NCI-H748 (cell line): ENCODE results near the gene ADAMTS4.

Experiments
- DNase-seq: peaks from one replicate; lab custom pipeline; 2025; ENCODE audit not compliant: unreplicated experiment; lab: John Stamatoyannopoulos, UW

Gene ADAMTS4

DNA sequence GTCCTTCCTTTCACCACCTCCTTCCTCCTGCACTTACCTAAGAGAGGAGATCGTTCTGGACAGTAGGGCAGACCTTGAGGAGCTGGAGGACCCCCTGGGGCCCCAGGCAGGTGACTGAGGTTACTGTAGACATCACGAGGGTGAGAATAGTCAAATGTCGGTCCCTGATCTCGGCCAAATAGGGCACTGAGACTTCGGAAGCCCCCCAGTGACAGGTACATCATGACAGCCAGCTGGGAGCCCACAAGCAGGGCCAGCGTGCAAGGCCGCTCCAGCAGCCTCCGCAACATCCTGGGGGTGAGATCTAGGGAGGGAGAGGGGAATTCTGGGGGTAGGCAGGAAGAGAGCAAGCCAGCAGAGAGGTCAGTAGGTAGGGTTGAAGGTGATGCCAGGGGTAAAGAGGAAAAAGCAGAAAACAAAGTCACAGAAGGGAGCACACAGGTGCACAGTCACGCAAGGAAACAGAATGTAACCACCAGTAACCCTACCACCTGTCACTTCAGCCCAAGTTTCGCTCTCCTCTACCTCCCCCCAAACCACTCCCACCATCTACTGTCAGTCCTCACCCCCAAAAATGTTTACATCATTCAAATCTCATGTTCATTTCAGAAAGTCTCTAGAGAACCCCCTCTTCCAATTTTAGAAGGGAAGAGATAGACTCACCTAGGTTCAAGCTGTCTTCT is 22.9 kb downstream of the ADAMTS4 start:
- DNase-seq, result no peak

DNA sequence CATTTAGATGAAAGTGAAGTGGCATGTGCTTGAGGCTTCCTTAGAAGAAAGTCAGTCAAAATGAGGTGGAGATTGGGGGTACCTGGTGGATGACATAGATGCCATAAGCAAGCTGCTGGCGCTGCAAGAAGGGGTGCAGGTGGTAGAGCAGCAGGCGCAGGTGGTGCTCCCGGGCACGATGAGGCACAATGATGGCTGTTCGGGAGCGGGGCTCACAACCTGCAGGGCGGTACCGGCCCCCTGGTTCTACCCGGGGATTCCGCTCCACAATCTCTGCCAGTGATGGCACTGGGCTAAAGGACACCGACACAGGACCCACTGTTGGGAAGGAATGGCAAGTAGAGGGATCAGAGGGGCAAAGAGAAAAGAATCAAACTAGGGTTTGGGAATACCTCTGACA is 23.9 kb downstream of the ADAMTS4 start:
- DNase-seq, result no peak

DNA sequence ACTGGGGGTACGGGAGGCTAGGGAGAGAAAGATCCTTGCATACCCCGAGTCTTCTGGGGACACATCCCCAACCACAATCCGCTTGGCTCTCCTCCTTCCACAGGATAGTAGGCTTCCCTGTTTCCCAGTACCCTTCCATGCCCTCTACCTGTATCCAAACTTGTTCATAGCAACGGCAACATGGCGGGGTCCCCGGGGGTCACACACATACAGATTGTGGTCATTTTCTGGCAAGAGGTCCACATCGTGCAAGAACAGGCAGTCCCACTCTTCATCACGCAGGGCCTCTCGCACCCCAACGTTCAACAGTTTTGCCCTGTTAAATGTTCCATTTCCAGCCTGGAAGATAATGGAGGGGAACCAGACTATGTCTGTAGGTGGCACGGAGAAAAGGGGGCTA is 25.1 kb downstream of the ADAMTS4 start:
- DNase-seq, result no peak

DNA sequence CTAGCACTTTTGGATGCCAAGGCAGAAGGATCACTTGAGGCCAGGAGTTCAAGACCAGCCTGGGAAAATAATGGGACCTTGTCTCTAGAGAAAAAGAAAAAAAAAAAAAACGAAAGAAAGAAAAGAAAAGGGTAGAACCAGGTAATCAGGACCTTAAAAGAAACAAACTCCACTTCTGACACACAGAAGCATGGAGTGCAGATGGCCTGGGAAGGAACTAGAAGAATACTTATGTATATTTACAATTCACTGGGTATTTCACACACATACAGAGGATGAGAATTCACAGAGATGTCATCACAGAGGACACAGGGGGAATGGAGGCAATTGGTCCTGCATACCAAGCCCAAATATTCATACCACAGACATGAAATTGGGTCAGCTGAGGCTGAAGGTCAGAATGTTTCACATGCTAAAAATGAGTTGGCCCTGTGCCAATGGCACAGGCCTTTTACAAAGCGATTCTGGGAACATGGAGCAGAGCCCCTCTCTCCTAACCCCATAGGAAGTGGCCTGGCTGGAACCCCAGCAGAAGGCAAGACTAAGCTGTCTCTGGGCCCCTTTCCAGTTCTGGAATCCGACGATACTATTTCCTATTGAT is 26.0 kb downstream of the ADAMTS4 start:
- no peak for DNase-seq

DNA sequence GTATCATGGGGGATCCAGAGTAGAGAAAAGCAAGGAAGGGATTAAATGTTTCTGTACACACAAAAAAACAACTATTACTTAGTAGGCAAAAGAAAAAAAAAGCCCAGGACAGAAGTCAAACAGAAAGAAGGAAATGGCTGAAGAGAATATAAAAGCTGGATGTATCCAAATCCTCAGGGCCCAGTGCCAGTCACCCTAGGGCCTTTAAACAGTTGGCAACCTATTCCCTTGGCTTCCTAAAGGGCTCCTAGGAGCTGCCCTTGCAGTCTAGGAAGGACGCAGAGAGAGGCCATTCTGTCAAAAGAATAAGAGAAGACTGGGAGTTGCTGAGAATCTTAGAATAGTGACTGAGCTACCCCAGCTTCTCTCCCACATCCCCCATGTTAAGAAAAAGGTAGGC is 26.5 kb downstream of the ADAMTS4 start:
- DNase-seq, result no peak

DNA sequence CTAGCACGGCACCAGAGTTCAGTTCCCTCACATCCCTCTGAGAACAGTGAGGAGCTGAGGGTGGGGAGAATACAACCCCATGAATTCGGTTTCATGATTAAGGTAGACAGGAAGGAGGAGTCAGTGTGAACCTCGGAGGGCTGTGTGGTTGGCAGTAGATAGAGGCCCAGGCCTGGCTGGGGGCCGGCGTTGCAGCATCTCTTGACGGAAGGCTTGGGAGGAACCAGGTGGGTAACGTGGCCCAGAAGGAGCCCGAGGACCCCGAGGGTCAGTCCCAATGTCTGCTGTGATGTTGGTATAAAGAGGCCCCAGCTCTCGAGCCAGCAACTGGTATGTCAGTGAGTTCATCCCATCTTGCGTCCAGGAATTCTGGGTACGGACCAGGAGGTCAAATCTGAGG is 27.2 kb downstream of the ADAMTS4 start:
- DNase-seq, result no peak

DNA sequence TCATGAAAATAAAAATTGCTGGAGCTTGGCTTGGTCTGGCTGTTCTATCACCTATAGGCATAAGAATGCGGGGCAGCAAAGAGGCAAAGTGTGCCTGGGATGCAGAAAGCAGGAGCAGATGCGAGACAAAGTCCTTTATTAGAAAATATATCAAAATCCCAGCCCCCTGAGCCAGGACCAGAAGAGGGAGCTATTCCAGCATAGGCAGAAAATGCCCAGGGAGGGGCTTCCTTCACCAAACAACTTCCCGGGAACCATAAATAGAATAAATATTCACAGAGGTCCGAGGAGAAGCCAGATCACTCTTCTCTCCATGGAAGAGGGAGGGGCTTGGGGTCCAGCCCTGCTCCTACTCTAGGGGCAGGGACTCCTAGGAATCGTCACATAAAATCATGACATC is 27.7 kb downstream of the ADAMTS4 start:
- DNase-seq, result no peak

DNA sequence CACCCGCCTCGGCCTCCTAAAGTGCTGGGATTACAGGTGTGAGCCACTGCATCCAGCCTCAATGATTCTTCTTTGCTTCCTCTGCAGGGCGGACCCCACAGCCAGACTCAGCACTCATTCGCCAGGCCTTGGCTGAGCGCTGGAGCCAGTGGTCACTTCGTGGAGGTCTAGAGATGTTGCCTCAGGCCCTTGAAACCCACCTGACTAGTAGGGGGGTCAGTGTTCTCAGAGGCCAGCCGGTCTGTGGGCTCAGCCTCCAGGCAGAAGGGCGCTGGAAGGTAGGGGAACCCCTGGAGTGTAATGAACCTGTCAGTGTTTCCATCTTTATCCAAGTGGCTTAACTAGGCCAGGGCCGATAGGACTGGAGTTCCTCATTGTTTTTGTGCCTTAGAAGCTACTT is 29.9 kb downstream of the ADAMTS4 start:
- no peak for DNase-seq

DNA sequence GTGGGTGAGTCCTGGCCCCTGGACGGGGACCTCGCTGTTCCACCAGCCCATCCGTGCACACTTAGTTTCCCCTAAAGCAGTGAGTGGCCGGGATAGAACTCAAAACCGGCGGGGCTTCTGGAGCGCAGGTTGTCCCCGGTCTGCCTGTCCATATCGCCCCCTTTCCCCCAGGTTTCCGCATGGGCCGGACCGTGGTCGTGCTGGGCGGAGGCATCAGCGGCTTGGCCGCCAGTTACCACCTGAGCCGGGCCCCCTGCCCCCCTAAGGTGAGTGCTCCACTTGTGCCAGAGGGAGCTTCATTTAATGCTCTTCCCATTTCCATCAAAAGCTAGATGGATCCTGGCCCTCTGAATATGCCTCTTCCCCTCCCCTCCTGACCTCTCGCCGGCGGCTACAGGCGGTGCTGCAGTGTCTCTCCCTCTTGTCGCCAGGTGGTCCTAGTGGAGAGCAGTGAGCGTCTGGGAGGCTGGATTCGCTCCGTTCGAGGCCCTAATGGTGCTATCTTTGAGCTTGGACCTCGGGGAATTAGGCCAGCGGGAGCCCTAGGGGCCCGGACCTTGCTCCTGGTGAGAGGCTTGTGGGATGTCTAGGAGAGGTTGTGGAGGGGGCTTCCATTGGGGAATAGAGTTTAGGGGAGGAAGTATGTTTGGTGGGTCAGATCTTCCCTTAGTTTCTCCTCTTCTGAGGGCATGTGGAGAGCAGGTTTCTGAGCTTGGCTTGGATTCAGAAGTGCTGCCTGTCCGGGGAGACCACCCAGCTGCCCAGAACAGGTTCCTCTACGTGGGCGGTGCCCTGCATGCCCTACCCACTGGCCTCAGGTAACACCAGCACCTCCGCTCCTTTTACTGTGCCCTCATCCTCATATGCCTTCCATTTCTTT is 31.9 kb downstream of the ADAMTS4 start:
- peak; percentile 56 for DNase-seq

DNA sequence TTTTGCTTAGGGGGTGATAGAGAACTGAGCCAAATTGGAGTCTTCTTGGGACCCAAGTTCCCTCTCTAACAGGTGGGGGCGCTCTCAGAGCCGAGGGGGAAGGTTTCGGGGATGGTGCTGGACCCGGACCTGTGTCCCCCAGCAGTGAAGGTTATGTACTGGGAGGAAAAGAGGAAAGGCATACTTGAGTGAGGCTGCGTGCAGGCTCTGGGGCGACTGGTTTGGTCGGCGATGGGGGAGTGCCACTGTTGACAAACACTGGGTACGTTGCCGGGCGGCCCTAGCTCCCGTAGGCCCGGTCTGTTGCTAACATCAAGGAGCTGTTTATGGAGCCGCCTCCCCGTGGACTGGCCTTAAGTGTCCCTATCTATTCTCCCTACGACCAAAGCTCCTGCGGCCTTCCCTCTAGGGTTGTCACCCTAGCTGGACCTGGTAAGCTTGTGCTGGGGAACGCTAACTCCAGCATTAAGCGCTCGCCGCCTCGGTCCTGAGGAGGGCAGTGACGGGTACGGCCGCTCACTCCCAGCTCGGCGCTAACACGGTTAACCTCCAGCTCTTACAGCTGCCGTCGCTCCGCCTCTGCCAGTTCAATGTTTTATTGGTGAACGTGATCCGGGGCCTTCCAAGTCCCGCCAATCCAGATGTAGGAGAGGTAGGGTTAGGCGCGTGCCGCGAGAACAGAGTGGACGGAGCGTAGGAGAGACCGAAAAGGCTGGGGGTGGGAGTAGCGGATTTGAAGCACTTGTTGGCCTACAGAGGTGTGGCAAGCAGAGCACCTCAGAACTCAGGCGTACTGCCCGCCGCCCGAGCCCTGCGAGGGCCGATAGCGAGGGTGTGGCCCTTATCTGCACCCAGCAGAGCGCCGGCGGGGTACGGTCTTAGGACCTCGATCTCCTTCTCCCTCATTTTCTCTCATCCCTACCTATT is 32.8 kb downstream of the ADAMTS4 start, which contains the start of gene PPOX:
Gene PPOX (plus strand): TSS at position 685 of the 927 bp plus-strand sequence. CDS start 422 bp downstream, outside the sequence.
- DNase-seq, result peak; percentile 99

DNA sequence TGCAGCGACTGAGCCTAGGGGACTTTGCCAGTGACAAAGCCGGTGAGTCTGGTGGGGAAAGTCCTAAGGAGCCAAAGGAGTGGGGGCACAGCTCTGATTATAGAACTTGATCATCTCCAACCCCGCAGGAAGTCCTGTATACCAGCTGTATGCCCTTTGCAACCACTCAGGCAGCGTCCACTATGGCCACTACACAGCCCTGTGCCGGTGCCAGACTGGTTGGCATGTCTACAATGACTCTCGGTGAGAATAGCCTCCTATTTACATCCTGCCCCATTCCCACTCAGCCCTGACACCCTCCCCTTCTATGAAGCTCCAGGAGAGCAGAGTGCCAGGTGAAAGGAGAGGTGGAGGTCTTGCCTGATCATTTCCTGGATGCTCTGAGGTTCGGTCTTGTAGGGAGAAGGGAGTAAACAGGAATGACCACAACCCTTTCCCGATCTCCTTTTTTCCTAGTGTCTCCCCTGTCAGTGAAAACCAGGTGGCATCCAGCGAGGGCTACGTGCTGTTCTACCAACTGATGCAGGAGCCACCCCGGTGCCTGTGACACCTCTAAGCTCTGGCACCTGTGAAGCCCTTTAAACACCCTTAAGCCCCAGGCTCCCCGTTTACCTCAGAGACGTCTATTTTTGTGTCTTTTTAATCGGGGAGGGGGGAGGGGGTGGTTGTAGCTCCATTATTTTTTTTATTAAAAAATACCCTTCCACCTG is 33.8 kb downstream of the ADAMTS4 start:
- no peak for DNase-seq

DNA sequence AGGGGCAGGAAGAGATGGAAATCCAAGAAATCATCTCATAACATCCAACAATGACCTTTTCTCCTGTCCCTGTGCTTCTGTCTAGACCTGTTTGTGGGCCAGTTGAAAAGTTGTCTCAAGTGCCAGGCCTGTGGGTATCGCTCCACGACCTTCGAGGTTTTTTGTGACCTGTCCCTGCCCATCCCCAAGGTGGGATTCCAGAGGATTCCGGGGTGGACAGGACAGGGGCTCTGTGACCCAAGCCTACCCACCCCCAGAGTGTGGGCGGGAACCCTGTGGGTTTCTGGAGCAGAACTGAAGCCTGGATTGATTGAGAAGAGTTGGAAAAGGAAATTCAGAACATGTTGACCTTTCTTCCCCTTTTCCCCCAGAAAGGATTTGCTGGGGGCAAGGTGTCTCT is 35.1 kb downstream of the ADAMTS4 start:
- no peak for DNase-seq

DNA sequence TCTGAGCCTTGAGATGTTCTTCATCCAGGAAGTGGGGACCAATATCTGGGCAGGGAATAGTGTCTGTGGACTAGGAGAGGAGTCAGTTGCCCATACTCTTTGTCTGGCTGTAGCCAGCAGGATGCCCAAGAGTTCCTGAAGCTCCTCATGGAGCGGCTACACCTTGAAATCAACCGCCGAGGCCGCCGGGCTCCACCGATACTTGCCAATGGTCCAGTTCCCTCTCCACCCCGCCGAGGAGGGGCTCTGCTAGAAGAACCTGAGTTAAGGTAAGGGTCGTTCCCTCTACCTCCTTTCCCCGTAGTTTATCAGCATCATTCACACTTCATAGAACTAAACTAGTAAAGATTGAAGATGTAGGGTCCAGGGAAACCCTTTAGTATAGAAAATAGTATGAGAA is 36.0 kb downstream of the ADAMTS4 start:
- DNase-seq, result no peak

DNA sequence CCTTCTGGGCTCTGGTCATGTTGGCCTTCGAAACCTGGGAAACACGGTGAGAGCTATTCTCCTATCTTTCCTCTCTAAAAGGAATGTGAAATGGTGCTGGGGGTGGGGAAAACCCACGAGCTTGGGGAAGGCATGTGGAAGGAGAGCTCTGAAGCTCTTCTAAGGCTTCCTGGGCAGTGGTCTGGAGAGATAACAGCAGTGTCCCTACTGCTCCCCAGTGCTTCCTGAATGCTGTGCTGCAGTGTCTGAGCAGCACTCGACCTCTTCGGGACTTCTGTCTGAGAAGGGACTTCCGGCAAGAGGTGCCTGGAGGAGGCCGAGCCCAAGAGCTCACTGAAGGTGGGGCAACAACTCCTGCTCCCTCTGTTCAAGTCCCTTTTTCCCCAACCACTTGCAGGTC is 36.8 kb downstream of the ADAMTS4 start:
- DNase-seq, result no peak

DNA sequence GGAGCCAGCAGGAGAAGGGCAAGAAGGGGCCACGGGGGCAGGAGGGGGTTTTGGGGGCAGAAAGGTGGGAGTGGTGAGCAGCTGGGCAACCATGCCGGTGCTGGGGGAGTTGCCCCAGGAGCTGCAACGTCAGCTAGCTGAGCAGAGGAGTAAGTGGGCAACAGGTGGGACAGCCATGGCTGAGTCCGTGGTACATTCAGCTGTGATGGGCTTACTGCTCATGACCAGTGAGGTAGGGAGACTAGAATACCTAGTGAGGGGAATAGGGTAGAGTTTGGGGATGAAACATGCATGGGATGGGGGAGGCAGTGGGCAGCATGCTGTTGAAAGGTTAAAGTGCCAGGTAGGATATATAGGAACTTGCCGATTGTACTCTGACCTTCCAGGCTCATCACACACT is 37.2 kb downstream of the ADAMTS4 start:
- DNase-seq, result no peak

DNA sequence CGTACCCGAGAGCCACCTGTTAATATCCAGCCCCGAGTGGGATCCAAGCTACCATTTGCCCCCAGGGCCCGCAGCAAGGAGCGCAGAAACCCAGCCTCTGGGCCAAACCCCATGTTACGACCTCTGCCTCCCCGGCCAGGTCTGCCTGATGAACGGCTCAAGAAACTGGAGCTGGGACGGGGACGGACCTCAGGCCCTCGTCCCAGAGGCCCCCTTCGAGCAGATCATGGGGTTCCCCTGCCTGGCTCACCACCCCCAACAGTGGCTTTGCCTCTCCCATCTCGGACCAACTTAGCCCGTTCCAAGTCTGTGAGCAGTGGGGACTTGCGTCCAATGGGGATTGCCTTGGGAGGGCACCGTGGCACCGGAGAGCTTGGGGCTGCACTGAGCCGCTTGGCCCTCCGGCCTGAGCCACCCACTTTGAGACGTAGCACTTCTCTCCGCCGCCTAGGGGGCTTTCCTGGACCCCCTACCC is 38.1 kb downstream of the ADAMTS4 start:
- no peak for DNase-seq

DNA sequence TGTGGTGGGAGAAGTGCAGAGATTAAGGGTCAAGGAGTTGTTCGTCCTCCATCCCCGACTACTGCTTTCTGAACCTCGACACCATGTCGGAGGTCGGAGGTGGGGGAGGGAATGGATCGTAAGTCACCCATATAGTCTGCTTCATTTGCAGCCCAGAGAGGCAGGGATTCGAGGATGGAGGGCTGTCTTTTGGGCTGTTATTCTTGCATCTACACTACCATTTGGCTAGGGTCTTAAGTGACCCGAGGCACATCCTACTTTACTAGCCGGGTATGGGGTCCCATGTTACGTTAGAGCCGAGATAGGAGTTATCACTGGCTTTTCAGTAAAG is 39.0 kb downstream of the ADAMTS4 start:
- no peak for DNase-seq

DNA sequence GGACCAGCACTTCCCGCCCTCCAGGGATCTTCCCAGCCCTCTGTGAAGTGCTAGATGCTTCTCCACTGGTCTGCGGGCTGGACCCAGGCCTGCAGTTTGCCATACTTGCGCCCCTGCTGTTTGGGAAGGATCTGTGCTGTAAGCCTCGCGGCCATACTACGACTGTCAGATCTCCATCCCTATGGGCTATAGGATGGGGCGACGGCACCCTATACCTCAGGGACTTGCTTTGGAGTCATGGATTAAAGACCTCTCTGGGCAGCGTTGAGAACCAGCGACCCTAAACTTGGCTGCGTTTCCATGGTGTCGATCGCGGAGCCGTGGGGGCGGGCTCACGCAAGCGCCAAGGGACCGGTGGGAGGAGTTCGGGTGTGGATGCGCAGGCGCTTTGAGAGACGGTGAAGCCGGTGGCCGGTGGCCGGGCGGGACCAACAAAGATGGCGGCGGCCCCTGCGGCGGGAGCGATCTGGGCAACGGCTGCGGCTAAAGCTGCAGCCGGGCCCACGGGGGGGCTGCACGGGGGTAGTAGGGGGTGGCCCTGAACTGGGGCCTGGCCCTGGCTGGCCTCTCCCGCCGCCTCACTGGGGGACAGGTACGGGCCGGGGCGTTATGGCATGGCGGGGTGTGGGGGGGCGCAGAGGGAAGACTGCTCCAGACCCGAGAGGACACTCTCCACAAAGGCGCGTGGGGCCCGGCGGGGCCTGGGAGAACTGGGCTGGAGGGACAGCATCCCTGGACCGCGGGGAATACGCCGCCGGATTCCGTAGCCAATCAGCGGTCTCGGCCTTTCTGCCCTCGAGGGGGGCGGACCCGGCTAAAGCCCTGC is 39.6 kb downstream of the ADAMTS4 start, which contains the start of gene USP21:
Gene USP21 (plus strand): TSS at position 414 of the 826 bp plus-strand sequence. CDS start 1,141 bp downstream, outside the sequence.
- peak; percentile 94 for DNase-seq

DNA sequence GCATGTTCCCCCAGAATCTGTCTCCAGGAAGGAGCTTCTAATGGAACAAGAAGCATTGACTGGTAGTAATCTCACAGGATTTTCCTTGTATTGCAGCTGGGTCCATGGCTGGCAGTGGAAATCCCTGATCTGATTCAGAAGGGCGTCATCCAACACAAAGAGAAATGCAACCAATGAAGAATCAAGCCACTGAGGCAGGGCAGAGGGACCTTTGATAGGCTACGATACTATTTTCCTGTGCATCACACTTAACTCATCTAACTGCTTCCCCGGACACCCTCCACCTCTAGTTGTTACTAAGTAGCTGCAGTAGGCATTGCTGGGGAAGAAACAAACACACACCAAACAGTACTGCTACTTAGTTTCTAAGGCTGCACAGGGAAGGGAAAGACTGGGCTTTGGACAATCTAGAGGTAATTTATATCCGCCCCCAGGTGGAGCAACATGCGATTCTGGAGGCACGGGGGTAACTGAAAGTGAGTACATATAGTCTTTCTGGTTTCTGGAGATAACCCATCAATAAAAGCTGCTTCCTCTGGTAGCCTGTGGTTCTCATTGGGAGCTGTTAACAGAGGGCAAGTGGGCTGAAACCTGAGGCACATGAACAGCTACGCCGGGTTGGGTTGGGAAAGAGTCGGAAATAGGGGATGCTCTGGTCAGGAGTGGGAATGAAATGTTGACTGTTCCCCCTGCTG is 40.4 kb downstream of the ADAMTS4 start:
- peak; percentile 31 for DNase-seq
